Epithelial cell of prostate (primary cell): ENCODE data around the gene SCYL2.
"Not testable (repeated sequence)": the region's sequence is repeated elsewhere in the genome, so short reads cannot be mapped to it uniquely, and the experiment has no call there.

ENCODE experiments used
- DNase-seq: peaks from one replicate; pipeline ENCODE4 v3.0.0-alpha.2; 2011; ENCODE audit warnings: low read depth, low spot score
- H3K27ac ChIP-seq: fragments of 450-650 bp; 2 replicates; pipeline ENCODE4 v1.5.1; 2017; ENCODE audit warnings: mild to moderate bottlenecking

SCYL2 gene

DNA sequence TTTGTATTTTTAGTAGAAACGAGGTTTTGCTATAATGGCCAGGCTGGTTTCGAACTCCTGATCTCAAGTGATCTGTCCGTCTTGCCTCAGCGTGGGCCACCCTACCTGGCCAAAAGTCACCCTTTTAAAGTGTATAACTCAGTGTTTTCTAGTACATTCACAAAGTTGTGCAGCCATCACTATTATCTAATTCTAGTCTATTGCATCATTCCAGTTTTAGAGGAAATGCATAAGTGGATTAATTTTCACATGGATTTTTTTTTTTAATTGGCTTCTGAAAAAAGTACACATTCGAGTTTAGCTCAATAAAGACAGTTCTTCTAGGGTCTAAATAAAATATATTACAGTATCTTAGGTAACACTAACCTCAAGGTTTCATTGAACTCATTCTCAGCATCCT is 3.8 kb upstream of the SCYL2 start:
- H3K27ac ChIP-seq: no peak overlapping the region
- DNase-seq: no peak

DNA sequence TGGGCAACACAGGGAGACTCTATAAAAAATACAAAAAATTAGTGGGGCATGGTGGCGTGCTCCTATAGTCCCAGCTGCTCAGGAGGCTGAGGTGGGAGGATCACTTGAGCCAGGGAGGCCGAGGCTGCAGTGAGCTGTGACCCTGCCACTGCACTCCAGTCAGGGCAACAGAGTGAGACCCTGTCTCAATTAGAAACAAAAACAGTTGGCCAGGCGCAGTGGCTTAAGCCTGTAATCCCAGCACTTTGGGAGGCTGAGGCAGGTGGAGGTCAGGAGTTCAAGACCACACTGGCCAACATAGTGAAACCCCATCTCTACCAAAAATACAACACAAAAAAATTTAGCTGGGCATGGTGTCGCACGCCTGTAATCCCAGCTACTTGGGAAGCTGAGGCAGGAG is 1.9 kb upstream of the SCYL2 start:
- DNase-seq, H3K27ac ChIP-seq: not testable (repeated sequence)

DNA sequence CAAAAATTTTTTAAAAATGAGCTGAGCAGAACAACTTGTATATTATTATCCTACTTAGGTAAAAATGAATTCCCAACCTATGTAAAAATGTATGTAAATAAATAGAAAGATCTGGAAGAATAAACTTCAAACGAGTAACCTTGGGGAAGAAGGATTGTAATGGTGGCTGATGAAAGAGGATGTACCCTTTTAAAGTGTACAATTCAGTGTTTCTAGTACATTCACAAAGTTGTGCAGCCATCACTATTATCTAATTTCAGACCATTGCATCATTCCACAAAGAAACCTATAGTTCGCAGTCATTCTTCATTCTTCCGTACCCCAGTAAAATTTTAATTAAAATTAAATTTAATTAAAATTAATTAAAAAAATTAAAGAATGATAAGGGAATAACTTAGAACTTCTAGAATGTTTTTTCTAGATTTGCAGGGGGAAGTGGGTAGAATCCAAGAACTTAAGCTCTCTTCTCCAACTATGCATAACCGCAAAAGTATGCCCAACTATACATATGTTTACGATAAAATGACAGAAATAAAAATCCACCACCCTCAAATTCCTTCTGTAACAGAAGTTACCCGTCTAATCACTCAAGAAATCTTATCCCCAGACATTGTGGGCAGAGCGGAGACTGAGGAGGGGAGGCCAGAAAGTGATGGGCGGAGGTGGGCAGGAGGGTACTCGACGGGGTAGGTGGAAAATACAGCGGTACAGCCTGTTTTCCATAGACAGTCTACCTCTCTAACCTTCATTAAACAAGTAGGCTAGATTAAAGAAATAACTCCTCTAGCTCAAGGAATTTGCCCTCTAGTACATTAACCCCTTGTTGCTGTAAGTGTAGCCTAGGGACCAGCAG is 1.0 kb upstream of the SCYL2 start:
- DNase-seq: no peak

DNA sequence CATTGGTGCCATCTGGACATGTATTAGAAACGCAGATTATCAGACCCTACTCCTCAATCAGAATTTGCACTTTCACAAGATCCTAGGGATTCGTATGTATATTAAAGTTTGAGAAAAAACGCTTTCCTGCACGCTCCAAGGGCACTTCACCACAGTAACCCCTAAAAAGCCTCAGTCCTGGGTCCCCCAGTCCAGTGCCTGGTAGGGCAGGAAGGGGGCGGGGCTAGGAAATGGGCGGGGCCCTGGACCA is 467 bp upstream of the SCYL2 start:
- H3K27ac ChIP-seq: peak overlapping the region; percentile 96
- no peak for DNase-seq

More for the DNA sequence above, 1.0 kb upstream of the SCYL2 start:
- peak overlapping the region; percentile 96 for H3K27ac ChIP-seq

DNA sequence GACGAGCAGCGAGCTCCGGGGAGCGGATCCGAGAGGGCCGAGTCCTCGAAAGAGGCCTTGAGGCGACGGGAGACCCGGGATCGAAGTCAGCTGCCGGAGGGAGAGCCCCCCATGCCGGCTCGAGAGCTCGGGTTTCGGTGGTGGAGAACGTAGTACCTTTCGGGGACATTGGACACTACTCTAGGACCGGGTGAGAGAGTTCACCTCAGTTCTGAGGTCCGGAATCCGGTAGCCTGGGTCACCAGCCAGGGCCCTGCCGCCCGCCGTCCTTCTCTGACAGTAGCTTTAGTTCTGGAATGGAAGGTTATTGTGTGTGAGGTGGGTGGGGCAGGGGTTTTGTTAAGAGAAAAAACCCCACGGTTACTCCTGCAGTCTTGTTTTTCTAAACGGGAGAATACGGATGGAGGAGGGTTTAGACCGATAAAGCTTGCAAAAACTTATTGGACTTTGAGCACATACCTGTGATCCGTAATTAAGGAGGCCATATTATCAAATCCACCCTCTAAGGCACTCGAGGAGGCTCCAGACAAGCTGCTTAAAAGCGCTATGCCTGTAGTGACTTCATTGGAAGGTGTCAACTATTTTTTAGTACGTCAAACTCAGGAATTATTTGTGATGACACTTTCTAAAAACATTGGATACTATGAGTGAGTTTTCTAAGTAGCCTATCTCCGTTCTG is 765 bp downstream of the SCYL2 start:
- DNase-seq: no peak
- peak overlapping the region; percentile 96 for H3K27ac ChIP-seq

DNA sequence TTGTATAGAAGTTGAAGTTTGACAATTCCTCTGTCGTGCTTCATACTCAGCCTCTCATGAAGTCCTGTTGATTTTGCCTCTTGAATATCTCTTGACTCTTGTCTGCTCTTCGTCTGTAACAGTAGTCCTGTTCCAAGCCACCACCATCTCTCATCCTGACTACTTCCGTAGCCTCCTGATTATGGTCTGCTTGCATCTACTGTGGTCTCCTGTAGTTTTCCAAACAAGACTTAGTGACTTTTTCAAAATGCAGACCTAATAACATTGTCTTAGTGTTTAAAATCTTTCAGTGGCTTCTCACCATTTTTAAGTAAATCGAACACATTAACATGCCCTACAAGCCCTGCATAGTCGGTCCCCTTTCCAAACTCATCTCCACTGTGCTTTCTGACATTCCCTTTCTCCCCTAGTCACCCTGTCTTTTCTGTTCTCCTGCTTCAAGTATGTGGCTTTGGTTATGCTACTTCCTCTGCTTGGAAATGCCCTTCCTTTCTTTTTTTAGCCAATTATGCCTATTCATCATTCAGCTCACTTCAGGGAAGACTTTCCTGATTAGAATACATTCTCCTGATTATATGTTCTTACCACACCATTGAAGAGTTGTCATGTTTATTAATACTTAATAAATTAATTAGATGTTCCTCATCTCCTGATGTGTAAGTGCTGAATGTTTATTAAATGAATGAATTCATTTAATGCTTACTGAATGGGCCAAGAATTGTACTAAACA is 2.0 kb downstream of the SCYL2 start:
- H3K27ac ChIP-seq: no peak overlapping the region
- no peak for DNase-seq

DNA sequence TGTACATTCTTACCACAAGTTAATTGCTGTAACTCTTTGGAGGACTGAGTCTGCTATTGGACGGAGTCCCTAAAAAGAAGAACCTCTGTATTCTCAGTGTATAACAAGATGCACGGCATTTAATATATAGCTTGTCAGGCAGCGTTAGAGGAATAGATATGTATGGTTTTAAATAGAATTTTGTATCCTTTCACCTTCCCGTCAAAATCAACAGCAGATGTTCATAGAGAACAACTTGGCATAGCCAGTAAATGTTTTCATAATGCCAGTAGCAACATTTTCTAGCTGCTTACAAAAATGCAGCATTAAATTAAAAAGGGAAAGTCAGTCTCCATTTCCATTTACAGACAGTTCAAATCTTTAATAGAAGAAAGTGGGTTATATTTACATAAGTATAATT is 6.8 kb downstream of the SCYL2 start:
- no peak overlapping the region for H3K27ac ChIP-seq
- no peak for DNase-seq

DNA sequence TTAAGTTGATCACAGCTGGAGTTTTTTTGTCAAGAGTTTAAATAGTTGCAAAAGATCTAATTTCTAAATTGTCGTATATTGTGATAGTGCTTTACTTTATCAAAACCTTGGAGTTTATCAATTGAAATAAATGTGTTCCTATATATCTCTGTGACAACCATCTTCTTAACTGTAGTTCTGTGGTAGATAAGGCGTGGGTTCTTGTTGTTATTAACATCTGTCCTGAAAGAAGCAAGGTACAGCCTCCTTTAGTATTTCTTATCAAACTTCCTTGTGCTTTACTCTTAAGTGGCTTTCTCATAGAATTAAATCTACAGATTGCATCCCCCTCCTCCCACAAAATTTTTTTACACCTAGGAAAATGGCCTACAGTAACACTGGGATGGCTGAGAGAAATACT is 7.3 kb downstream of the SCYL2 start:
- H3K27ac ChIP-seq: no peak overlapping the region
- DNase-seq: no peak

DNA sequence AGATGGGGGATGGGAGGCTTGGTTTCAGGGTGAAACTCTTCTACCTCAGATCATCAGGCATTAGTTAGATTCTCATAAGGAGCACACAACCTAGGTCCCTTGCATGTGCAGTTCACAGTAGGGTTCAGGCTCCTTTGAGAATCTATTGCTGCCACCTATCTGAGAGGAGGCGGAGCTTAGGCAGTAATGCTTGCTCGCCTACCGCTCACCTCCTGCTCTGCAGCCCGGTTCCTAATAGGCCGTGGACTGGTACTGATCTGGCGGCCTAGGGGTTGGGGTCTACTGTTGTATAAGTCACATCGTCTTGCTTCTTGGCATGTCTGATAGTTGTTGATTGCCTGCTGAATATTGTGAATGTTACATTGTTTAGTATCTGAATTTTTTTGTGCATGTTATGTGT is 12.2 kb downstream of the SCYL2 start:
- DNase-seq: no peak
- H3K27ac ChIP-seq: no peak overlapping the region

DNA sequence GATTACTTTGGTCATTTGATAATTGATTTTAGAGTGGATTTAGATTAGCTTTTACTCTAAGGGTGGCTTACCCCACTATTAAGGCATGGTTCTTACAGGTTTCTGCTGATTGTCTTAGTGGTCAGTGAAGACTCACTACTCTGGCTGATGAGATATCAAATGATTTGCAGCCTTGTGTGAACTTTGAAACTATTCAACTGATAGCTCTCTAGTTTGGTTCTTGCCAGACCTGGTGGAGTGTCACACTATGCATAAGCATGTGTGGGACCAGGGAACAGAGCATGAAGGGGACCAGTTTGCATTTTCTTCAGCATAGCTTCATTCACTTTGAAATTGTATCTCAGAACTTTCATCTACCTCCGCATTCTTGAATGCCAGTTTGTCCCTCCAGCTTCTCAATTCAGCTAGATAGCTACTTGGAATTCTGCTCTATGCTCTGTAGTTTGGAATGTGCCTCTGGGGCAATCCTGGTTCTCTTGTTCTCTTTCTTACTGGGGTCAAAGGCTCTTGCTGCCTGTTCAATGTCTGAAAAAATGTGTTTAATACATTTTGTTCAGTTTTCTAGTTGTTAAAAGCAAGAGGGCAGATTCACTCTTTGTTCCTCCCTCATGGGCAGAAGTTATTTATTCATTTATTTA is 12.7 kb downstream of the SCYL2 start:
- no peak for DNase-seq
- H3K27ac ChIP-seq: no peak overlapping the region

DNA sequence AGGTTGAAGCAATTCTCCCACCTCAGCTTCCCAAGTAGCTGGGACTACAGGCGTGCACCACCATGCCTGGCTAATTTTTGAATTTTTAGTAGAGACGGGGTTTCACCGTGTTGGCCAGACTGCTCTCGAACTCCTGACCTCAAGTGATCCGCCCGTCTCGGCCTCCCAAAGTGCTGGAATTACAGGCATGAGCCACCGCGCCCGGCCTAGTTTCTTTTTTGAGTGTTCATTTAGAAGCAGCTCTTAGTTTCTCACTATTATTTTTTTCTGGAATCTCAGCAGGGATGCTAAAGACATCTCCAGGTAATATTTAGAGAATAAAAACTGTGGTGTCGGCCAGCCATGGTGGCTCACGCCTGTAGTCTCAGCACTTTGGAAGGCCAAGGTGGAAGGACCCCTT is 17.6 kb downstream of the SCYL2 start:
- DNase-seq, H3K27ac ChIP-seq: not testable (repeated sequence)

DNA sequence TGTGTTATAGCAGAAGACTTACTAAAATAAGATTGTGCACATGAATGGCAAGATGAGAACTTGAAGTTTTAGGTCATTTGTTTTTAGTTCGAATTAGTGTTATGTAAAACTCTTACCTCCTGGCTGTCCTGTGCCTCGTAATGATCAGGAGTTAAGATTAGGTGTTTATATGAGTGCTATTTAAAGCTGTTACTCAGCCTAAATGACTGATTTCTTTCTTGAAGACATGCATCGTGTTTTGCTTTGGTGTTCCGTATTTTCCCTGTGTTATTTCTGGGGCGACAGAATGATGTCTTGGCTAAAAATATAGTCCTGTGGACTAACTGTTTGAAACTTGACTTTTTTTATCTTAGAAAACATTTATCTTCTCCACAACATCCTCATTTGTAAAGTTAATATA is 22.1 kb downstream of the SCYL2 start:
- DNase-seq: no peak
- H3K27ac ChIP-seq: no peak overlapping the region

DNA sequence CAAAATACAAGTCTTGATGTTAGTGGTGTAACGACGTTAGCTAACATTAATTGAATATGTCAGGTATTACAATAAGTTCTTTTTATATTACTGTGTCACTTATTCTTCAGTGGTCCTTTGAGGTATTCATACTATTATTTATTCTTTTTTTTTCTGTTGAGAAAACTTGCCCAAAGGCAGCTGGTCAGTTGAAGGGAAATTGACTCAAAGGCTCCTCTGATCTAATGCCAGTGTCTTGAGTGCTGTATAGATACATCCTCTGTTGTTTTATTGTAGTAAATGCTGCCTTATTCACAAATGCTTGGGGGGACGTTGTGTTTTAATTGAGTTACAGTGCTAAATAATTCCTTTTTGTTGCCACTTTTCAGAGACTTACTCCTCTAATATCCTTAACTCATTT is 23.0 kb downstream of the SCYL2 start:
- H3K27ac ChIP-seq: no peak overlapping the region
- DNase-seq: no peak

DNA sequence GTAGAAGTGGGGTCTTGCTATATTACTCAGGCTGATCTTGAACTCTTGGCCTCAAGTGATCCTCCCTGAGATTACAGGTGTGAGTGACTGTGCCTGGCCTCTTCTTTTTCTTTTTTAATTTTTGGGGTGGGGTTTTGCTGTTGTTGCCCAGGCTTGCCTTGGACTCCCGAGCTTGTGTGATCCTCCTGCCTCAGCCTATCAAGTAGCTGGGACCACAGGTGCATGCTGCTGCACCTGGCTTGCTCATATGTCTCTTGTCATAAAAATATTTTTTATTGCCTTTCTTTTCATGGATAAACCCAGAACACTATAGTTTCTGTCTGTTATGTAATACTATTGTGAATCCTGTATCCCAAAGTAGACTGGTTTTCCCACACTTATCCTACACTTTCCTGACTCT is 26.0 kb downstream of the SCYL2 start:
- no peak overlapping the region for H3K27ac ChIP-seq
- no peak for DNase-seq

DNA sequence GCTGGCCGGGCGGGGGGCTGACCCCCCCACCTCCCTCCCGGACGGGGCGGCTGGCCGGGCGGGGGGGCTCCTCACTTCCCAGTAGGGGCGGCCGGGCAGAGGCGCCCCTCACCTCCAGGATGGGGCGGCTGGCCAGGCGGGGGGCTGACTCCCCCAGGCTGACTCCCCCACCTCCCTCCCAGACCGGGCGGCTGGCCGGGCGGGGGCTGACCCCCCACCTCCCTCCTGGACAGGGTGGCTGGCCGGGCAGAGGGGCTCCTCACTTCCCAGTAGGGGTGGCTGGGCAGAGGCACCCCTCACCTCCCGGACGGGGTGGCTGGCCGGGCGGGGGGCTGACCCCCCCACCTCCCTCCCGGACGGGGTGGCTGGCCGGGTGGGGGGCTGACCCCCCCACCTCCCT is 27.4 kb downstream of the SCYL2 start:
- DNase-seq, H3K27ac ChIP-seq: not testable (repeated sequence)

DNA sequence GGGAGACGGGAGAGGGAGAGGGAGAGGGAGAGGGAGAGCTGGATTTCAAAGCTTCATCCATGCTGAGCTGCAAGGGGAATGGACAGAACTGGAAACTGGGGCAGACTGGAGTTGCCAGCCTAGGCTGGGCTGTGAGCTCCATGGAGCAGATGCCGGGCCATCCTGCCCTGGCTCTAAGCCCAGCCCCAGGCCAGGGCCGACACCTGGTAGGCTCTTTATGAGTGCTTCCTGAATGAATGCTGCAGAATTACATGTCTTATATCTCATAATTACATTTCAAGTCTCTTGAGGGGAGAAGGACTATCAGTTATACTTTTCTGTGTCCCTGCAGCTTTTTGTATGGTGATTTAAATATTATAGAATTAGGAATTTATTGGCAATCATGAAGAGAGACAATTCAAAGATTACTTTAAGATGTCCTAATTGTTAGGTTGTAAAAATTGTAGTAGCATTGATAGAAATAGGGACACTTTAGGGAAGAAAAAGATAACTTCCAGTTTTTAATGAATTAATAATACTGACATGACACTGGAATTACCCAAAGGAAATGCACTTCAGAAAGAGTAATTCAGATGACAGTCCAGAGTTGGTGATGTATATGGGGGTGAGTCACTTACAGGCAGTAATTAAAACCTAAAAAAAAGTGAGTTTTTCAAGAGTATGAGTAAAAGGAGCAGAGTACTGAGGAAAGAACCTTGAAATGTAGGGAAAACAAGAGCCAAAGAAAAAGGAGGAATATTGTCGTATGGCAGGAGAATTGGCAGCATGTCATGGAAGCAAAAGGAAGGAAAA is 29.0 kb downstream of the SCYL2 start:
- H3K27ac ChIP-seq: no peak overlapping the region
- no peak for DNase-seq

DNA sequence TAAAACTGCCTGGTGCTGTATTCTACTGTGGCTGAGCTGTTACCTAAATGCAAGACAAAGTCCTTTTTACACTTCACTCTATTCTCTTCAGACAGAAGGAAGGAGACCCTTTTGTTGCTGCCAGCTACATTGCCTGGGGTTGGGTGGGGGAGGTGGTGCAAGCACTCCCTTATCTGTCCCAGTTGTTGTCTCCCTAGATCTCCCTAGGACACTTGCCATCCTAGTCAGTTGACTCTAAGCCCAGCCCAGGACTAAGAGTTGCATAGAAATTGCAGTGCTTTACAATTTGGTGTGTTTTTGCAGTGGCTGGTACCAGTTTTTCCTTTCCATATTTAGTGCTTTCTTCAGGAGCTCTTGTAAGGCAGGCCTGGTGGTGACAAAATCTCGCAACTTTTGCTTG is 35.1 kb downstream of the SCYL2 start:
- no peak overlapping the region for H3K27ac ChIP-seq
- DNase-seq: no peak

DNA sequence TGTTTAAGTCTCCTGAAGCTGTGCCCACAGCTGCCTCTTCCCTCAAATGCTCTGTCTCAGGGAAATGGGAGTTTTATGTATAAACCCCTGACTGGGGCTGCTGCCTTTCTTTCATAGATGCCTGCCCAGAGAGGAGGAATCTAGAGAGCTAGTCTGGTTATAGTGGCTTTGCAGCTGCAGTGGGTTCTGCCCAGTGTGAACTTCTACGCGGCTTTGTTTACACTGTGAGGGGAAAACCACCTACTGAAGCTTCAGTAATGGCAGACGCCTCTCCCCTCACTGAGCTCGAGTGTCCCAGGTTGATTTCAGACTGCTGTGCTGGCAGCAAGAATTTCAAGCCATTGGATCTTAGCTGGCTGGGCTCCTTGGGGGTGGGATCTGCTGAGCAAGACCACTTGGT is 36.9 kb downstream of the SCYL2 start:
- H3K27ac ChIP-seq: no peak overlapping the region
- no peak for DNase-seq

DNA sequence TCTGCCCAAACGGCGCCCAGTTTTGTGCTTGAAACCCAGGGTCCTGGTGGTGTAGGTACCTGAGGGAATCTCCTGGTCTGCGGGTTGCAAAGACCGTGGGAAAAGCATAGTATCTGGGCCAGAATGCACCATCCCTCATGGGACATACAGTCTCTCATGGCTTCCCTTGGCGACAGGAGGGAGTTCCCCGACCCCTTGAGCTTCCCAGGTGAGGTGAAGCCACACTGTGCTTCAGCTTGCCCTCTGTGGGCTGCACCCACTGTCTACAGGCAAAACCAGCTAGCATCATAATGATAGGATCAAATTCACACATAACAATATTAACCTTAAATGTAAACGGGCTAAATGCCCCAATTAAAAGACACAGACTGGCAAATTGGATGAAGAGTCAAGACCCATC is 37.4 kb downstream of the SCYL2 start:
- not testable (repeated sequence) for H3K27ac ChIP-seq, DNase-seq

DNA sequence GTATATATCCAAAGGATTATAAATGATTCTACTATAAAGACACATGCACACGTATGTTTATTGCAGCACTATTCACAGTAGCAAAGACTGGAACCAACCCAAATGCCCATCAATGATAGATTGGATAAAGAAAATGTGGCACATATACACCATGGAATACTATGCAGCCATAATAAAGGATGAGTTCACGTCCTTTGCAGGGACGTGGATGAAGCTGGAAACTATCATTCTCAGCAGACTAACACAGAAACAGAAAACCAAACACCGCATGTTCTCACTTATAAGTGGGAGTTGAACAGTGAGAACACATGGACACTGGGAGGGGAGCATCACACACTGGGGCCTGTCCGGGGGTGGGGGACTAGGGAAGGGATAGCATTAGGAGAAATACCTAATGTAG is 41.2 kb downstream of the SCYL2 start:
- not testable (repeated sequence) for H3K27ac ChIP-seq, DNase-seq
